LNCaP clone FGC (cell line): Measurements from ENCODE around the gene TRPM1.

Experiments
- DNase-seq: peaks from one replicate; pipeline ENCODE4 v3.0.0-alpha.2; 2011; ENCODE audit warnings: low read depth
- H3K4me3 ChIP-seq: 2 replicates; pipeline ENCODE4 v1.5.1; 2011; ENCODE audit warnings: mild to moderate bottlenecking, low read depth, low read length, control low read depth
- CTCF ChIP-seq: IDR thresholded peaks from 2 replicates; pipeline ENCODE4 v1.5.1; 2012; ENCODE audit warnings: mild to moderate bottlenecking; ENCODE audit not compliant: control insufficient read depth, insufficient read depth; ENCODE audit errors: extremely low read depth

Gene TRPM1

GRCh38 chr15:31101262-31102038 is at the start of gene TRPM1:
TRPM1 (minus strand) TSS chr15:31101725; CDS start chr15:31081355, 20,370 bp downstream.
- TF ChIP-seq CTCF = no peak
- H3K4me3 ChIP-seq = no peak within 1 kb of the TSS
- DNase-seq = no peak

- TF ChIP-seq CTCF = no peak
- DNase-seq = no peak
- H3K4me3 ChIP-seq = no peak overlapping the region
Measured at GRCh38 chr15:31150732-31151231, 49.3 kb upstream of the TRPM1 start.

- DNase-seq = no peak
- H3K4me3 ChIP-seq = no peak overlapping the region
- no peak for TF ChIP-seq CTCF
Measured at GRCh38 chr15:31149987-31150386, 48.5 kb upstream of the TRPM1 start.

GRCh38 chr15:31149088-31149505 is 47.6 kb upstream of the TRPM1 start:
- no peak overlapping the region for H3K4me3 ChIP-seq
- DNase-seq = no peak
- TF ChIP-seq CTCF = no peak

GRCh38 chr15:31148297-31149087 is 47.0 kb upstream of the TRPM1 start:
- no peak overlapping the region for H3K4me3 ChIP-seq
- no peak for DNase-seq
- no peak for TF ChIP-seq CTCF

- no peak overlapping the region for H3K4me3 ChIP-seq
- DNase-seq = no peak
- TF ChIP-seq CTCF = no peak
Measured at GRCh38 chr15:31147944-31148296, 46.4 kb upstream of the TRPM1 start.
